Erythroblast (primary cell): ENCODE results near the gene ST6GAL1.
"Not testable (repeated sequence)": the region's sequence is repeated elsewhere in the genome, so short reads cannot be mapped to it uniquely, and the experiment has no call there.

Experiments
- DNase-seq, 2 experiments: peaks; one replicate each; lab custom pipeline; 2025; lab: John Stamatoyannopoulos, UW
- GATA1 ChIP-seq: IDR thresholded peaks from 2 replicates; pipeline ENCODE4 v1.6.1; 2011; ENCODE audit warnings: low read depth, mild to moderate bottlenecking, control low read depth, low read length, moderate library complexity
- POLR2A ChIP-seq: IDR thresholded peaks from 2 replicates; pipeline ENCODE4 v1.6.1; 2011; ENCODE audit warnings: mild to moderate bottlenecking, low read length

Gene ST6GAL1

GRCh38 chr3:186962445-186962844 lies 32.1 kb downstream of the ST6GAL1 start:
- no peak for DNase-seq
- TF ChIP-seq GATA1, result no peak

GRCh38 chr3:186963636-186964035 lies 33.3 kb downstream of the ST6GAL1 start:
- no peak for DNase-seq
- TF ChIP-seq POLR2A (no peak), GATA1 (no peak)

GRCh38 chr3:186964071-186964470 lies 33.7 kb downstream of the ST6GAL1 start:
- TF ChIP-seq POLR2A, result no peak
- no peak for TF ChIP-seq GATA1
- DNase-seq, result no peak

- no peak for DNase-seq
- TF ChIP-seq GATA1 (no peak), POLR2A (no peak)
These were observed 34.3 kb downstream of the ST6GAL1 start for GRCh38 chr3:186964616-186965015.

GRCh38 chr3:186965141-186965879 lies 35.0 kb downstream of the ST6GAL1 start:
- no peak for TF ChIP-seq GATA1
- DNase-seq, result no peak

GRCh38 chr3:186966406-186966805 lies 36.1 kb downstream of the ST6GAL1 start:
- DNase-seq, result no peak
- TF ChIP-seq GATA1 (no peak), POLR2A (no peak)

- DNase-seq, result not testable (repeated sequence)
These were observed 36.9 kb downstream of the ST6GAL1 start for GRCh38 chr3:186967236-186967635.

- DNase-seq, result no peak
- no peak for TF ChIP-seq POLR2A
- TF ChIP-seq GATA1, result no peak
These were observed 37.4 kb downstream of the ST6GAL1 start for GRCh38 chr3:186967686-186968085.

- no peak for DNase-seq
- no peak for TF ChIP-seq GATA1
These were observed 39.3 kb downstream of the ST6GAL1 start for GRCh38 chr3:186969607-186970006.

- not testable (repeated sequence) for DNase-seq
These were observed 40.8 kb downstream of the ST6GAL1 start for GRCh38 chr3:186971106-186971505.

- TF ChIP-seq GATA1 (no peak), POLR2A (no peak)
- DNase-seq, result no peak
These were observed 41.3 kb downstream of the ST6GAL1 start for GRCh38 chr3:186971578-186971977.

- TF ChIP-seq GATA1, result no peak
- no peak for DNase-seq
These were observed 43.4 kb downstream of the ST6GAL1 start for GRCh38 chr3:186973702-186974101.

GRCh38 chr3:186974824-186975313 lies 44.5 kb downstream of the ST6GAL1 start:
- TF ChIP-seq POLR2A, result no peak
- no peak for TF ChIP-seq GATA1
- DNase-seq, result no peak

- TF ChIP-seq POLR2A (no peak), GATA1 (no peak)
- DNase-seq, result no peak
These were observed 45.4 kb downstream of the ST6GAL1 start for GRCh38 chr3:186975726-186976125.

- DNase-seq, result no peak
- TF ChIP-seq GATA1, result no peak
- TF ChIP-seq POLR2A, result no peak
These were observed 46.8 kb downstream of the ST6GAL1 start for GRCh38 chr3:186976837-186977750.
